SIG-M5 treated with dmso at 0.1 percent for 504 hours (cell line): ENCODE measurements around the gene ICA1L.

Source experiments
- DNase-seq: peaks from one replicate; lab custom pipeline; 2025; ENCODE audit not compliant: unreplicated experiment; lab: John Stamatoyannopoulos, UW

The ICA1L gene

GRCh38 chr2:202786842-202787241, 84.7 kb downstream of the ICA1L start:
- no peak for DNase-seq

DNA sequence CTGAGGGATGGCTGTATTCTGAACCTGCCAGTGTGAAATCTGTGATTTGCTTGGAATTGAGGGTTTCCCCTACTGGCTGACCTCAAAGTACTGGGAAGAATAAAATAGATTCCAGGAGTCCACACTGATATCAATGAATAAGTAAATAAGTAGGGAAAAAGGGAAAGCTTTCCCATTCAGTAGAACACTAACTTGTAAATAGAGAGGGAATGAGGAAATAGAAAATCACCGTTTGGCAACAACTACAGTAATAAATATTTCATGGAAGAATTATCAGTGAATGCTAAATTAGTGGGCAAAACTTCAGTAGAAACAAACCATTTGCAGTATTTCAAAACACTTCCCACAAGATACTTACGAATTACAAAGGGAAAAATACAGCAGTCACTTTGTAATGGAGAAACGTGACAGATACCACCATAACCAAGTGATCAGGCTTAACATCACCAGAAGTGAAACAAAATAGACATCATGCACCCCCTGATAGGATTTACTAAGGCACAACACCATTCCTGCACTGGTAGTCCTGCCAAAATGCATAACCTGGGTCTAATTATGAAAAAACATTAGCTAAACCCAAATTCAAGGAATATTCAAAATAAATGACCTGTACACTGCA, 88.5 kb downstream of the ICA1L start:
- DNase-seq: no peak

DNA sequence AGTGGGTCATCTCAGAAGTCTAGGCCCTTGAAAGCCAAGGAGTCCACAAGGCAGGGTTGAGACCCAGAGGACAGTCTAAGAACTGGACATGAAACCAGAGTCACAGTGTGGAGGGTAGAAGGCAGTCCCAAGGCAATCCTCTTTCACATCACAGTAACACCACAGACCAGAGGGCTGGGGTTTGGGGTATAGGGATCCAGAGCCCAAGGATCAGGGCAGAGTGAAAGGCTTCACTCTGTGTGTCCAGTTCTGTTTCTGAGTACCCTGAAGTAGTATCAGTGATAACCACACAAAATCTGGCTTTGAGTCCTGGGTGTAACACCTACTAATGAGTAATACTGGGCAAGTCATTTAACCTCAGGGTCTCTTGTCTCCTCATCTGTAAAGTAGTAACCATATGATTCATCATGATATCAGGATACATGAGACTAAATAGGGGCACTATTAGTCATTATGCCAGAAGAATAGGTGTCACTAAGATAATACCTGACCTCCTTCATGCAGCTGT, 91.0 kb downstream of the ICA1L start:
- no peak for DNase-seq

- DNase-seq: peak; percentile 24
These were observed 93.3 kb downstream of the ICA1L start for GRCh38 chr2:202778217-202778616.

- no peak for DNase-seq
These were observed 97.5 kb downstream of the ICA1L start for GRCh38 chr2:202774104-202774503.

DNA sequence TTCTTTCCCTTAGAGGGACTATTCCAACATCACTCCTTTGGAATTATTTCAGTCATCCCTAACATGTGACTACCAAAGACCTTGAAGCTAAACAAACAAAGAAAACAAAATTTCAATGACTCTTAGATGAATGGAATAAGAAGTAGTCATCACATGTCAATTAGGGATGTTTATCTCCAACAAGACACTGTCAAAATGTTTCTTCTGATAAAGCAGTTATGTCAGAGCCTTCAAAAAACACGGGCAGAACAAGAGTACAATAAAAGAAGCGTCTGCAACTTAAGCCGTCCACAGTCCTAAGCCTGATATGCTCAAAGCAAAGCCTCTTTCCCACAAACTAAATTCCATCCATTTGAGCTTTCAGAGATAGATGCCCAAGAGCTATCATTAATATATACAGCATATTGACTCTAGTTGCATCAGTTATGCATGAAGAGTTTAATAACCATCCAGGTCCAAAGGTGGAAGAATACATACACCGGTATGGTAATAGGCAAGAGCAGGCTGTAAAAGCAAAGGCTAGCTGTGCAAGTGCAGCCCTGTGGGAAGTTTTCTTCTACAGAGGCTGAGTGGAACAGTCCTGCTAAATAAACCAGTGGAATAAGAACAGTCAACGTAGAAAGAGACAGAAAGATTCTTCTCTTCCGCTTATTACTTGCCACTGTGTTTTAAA, 98.1 kb downstream of the ICA1L start:
- DNase-seq: no peak

DNA sequence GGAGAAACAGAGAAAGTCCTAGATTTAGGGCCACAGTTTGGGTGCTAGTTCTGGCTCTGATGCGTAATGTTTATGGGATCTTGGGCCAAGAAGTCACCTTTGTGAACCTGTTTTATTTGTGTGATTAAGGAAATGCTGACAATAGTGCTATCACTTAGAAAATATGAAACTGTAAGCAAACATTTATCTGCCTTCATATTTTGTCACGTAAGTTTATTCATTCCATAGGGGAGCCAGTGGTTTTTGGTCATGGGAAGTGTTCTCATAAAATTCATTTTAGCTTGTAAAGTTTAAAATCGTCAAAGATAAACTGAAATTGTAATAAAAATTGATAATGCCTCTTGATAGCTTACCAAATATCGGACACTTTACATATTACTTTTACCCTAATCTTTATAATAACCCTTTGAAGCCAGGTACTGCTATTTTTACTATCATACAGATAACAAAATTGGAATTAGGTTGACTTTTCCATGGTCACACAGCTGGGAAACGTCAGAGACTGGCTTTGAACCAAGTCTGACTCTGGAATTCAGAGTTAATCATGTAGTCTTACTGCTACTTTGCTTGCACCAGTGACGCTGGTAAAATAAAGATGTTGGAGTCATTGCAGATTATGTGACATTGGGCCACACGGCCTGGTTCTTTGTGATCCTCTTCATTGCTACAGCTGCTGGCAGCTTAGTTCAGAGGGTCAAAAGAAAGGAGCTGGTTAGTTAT, 99.7 kb downstream of the ICA1L start:
- DNase-seq: no peak

DNA sequence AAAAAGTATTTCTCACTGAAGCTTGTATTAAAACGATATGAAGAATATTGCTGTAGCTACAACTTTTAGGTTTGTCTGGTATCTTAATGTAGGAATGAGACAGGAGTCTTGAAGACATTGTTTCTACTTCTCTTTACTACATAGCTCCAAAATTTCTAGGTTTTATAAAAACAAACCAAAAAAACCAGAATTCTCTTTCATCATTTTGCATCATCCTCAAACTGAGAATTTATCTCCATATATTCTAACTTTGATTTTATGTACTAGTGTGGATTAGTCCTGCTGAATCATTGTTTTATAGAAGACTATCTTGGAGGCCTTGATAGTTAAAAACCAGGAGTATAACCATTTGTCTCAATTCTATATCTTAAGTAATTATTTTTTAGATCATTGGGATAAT, 100.2 kb downstream of the ICA1L start:
- no peak for DNase-seq

- no peak for DNase-seq
These were observed 102.4 kb downstream of the ICA1L start for GRCh38 chr2:202769201-202769600.

DNA sequence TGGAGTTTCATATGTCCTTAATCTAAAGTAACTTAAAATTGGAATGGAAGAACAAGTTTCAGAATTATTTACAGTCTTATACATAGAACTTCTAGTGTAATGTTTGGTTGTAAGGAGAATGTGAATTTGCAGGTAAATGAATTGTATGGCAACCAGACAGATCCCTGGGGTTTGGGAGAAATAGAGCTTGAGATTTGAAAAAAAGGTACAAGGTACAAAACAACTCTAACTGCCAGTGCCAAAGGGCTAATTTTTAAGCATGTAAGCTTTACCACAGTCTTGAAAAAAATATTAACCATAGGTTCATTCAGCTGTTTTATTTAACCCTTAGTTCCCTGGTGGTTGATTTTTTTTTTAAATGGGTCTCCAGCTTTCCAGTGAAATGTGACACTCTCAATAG, 103.3 kb downstream of the ICA1L start:
- DNase-seq: no peak

GRCh38 chr2:202765436-202765835, 106.1 kb downstream of the ICA1L start:
- peak; percentile 13 for DNase-seq

- DNase-seq: no peak
These were observed 106.6 kb downstream of the ICA1L start for GRCh38 chr2:202764991-202765390.

DNA sequence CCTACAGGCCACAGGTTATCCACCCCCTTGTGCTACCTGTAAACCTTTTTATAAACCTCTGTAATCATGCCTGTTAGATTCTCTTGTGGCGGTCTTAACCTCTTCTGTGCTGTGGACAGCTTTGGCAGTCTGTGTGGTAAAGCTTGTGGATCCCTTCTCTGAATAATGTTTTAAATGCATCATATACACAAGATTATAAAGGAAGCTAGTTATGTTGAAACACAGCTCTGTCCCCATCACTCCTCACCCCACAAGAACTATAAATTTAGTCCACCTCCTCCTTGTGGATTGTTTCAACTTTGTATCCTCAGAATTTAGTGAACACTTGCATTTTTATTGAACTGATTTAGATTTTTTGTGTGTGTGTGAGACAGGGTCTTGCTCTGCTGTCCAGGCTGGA, 107.7 kb downstream of the ICA1L start:
- no peak for DNase-seq

- peak; percentile 20 for DNase-seq
These were observed 109.0 kb downstream of the ICA1L start for GRCh38 chr2:202762556-202762955.

DNA sequence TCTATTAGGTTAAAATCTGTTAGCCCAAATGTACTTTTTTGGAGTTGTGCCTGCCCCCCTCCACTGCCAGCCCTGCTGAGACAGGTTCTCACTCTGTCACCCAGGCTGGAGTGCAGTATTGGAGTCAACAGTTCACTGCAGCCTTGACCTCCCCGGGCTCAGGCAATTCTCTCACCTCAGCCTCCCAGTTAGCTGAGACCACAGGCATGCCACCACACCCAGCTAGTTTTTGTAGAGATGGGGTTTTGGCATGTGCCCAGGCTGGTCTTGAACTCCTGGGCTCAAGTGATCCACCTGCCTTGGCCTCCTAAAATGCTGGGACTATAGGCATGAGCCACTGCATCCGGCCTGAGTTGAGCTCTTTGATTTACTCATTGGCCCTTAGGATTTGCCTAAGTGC, 110.7 kb downstream of the ICA1L start:
- DNase-seq: no peak

- DNase-seq: no peak
These were observed 113.0 kb downstream of the ICA1L start for GRCh38 chr2:202758604-202759003.

- DNase-seq: no peak
These were observed 113.4 kb downstream of the ICA1L start for GRCh38 chr2:202758128-202758527.

DNA sequence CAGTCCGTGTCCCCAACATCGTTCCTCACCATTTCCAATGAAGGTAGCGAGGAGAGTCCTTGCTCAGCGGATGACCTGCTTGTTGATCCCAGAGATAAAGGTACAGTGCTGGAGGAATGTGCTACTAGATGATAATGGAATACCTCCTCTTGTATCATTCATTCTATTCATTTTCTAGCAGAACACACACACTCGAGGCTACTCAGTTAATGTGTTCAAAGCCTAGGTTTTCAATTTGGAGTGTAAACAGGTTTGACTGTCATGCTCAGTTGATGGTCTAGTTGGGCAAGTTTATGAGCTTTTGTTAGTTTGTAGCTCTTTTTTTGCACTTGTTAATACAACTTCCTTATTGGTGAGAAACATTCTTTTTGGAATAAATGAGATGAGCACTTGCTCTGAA, 114.2 kb downstream of the ICA1L start:
- DNase-seq: no peak

DNA sequence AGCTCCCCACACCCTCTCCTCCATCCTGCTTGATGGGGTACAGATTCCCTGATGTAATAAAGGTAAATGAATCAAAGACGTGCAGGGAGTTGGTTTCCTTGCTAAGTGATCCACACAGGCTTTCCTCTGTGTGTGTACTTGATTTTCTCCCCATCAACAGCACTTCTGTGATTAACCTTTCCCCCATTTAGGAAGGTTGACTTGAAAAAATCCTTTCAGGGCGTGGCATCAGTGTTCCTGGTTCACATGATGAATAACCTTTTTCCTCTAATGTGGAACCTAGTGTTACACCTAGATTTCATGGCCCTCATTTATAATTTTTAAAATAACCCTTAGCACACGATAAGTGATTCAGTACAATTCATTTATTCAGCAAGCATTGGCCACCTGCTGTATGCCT, 115.0 kb downstream of the ICA1L start:
- no peak for DNase-seq

GRCh38 chr2:202754936-202755335, 116.6 kb downstream of the ICA1L start:
- DNase-seq: no peak

- DNase-seq: no peak
These were observed 119.5 kb downstream of the ICA1L start for GRCh38 chr2:202752071-202752470.

- no peak for DNase-seq
These were observed 120.7 kb downstream of the ICA1L start for GRCh38 chr2:202750763-202751427.
